Activated CD4-positive, CD25-positive, alpha-beta regulatory T cell treated with anti-CD3 and anti-CD28 coated beads, Interleukin-2, amount 50 U/mL, for 24 hours (primary cell): ENCODE measurements around the gene NUDT7.

ENCODE experiments used
- ATAC-seq, 2 donors: fragments of 150-1000 bp; cut with Tn5 transposase; one replicate each; pipeline ENCODE4 v1.10.0; 2021; ENCODE audit warnings: mild to moderate bottlenecking in 1 of 2, moderate library complexity in 1 of 2

NUDT7 gene

GRCh38 chr16:77782694-77783093 is 60.4 kb downstream of the NUDT7 start:
- no peak for ATAC-seq

- ATAC-seq = no peak
Observed at GRCh38 chr16:77784441-77785372, 62.4 kb downstream of the NUDT7 start.

DNA sequence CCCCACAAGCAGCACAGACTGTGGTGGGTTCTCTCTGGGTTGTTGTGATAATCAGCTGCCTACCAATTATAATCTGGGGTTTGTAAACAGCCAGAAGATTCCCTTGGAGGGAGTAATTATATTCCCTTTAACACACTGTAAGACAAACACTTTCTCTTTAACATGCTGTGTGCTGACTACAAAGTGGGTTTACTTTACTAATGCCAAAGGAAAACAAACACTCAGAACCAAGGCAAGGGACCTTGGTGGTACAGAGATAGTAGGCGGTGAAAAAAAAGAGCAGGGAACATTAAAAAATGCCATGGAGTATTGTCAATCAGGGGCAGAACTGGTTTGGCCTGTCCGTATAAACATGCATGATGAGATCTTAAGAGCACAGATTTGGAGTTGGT is 63.1 kb downstream of the NUDT7 start:
- no peak for ATAC-seq

- ATAC-seq = no peak
Observed at GRCh38 chr16:77786186-77786847, 64.0 kb downstream of the NUDT7 start.

GRCh38 chr16:77787452-77787851 is 65.1 kb downstream of the NUDT7 start:
- no peak for ATAC-seq

- ATAC-seq = peak in 1 of 2 donors; percentile 35
Observed at GRCh38 chr16:77788181-77789084, 66.1 kb downstream of the NUDT7 start, which contains the start of gene VAT1L. Gene VAT1L, plus strand, starts transcription at chr16:77788564. Its CDS starts 119 bp downstream, at chr16:77788683.

DNA sequence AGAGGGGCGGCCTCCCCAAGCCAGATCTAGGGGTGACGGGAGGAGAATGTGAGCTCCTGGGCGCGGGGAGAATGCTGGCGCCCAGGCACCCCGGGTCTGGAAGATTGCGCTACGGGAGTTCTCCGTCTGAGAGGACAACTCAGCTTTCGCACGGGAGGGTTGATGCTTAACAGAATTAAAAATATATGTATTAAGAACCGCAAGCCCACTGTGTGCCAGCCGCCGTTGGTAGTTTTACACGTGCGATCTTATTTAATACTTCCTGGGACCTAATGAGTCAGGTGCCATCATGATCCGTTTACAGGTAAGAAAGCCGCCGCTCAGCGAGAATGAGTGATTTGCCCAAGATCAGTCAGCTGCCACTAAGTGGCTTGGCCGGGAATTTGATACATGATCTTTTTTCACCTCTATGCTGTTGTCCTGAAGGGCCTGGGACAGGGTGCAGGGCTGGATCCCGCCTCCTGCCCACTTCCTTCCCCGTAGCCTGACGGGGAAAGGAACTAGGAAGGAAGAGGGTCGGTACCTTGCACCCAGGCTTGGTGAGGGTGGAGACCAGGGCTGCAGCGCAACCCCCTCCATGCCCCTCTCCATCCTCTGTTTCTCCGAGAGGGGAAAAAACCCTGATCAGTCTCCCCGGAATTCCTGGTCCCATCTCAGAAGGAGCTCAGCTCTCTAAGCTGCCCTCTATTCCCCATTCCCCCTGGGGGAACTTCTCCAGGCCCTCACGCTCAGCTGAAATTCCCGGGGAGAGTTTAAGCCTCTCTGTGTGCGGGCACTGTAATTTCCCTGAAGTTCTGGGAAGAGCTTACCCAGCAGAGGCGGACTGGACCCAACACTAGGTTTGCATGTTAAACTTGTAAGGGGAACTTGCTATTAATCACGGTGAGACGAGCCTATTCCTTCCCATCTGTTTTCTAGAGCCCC is 67.0 kb downstream of the NUDT7 start:
- no peak for ATAC-seq

DNA sequence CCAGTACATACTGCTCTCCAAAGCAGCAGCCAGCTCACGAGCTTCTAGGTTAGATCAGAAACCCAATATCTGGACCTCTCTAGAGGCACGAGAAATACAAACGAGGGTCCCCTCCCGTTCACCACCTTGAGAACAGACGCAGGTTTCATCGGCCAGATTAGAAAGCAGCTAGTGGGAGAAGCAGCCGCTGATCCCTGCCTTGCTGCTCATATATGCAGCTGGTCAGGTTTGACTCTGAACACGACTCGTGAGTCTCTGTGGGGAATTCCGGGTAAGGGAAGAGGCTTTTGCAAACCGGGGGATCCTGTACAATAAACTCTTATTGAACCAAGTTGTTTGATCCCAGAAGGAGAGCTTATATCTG is 67.7 kb downstream of the NUDT7 start:
- no peak for ATAC-seq

- ATAC-seq = no peak
Observed at GRCh38 chr16:77790912-77791311, 68.6 kb downstream of the NUDT7 start.
